GM12873 (cell line): Measurements from ENCODE around the gene KRTAP10-8.
"Not testable (repeated sequence)": the region's sequence is repeated elsewhere in the genome, so short reads cannot be mapped to it uniquely, and the experiment has no call there.

Experiments
- CTCF ChIP-seq: IDR thresholded peaks from 2 replicates; pipeline ENCODE4 v1.5.1; 2012; ENCODE audit warnings: low read depth, mild to moderate bottlenecking, moderate library complexity, low read length, control low read depth; ENCODE audit not compliant: insufficient read depth; ENCODE audit errors: missing control alignments

The KRTAP10-8 gene

GRCh38 chr21:44644878-44645277, 33.0 kb downstream of the KRTAP10-8 start:
- TF ChIP-seq CTCF: no peak

GRCh38 chr21:44646366-44647221, 34.7 kb downstream of the KRTAP10-8 start, which contains the start of gene KRTAP10-11:
Gene KRTAP10-11 (plus strand): TSS chr21:44646414. CDS start chr21:44646459, 45 bp downstream.
- not testable (repeated sequence) for TF ChIP-seq CTCF

- TF ChIP-seq CTCF: no peak
Measured at GRCh38 chr21:44647222-44647552, 35.3 kb downstream of the KRTAP10-8 start.

- no peak for TF ChIP-seq CTCF
Measured at GRCh38 chr21:44648557-44649311, 36.9 kb downstream of the KRTAP10-8 start.

- TF ChIP-seq CTCF: no peak
Measured at GRCh38 chr21:44649521-44650100, 37.7 kb downstream of the KRTAP10-8 start.

GRCh38 chr21:44650265-44650972, 38.5 kb downstream of the KRTAP10-8 start:
- TF ChIP-seq CTCF: no peak
